GM12865 (cell line): ENCODE data around the gene HAND2.

Source experiments
- DNase-seq: peaks from one replicate; pipeline ENCODE4 v3.0.0; 2010; ENCODE audit warnings: low read depth
- H3K4me3 ChIP-seq: 2 replicates; pipeline ENCODE4 v1.5.1; 2011; ENCODE audit warnings: mild to moderate bottlenecking, low read depth, low read length, control low read depth
- CTCF ChIP-seq: IDR thresholded peaks from 2 replicates; pipeline ENCODE4 v1.5.1; 2011; ENCODE audit warnings: low read length, control low read depth, low read depth, inconsistent platforms; ENCODE audit not compliant: insufficient read depth; ENCODE audit errors: missing control alignments

HAND2 gene

GRCh38 chr4:173531086-173531965, 1.3 kb upstream of the HAND2 start:
- H3K4me3 ChIP-seq = no peak overlapping the region
- TF ChIP-seq CTCF = no peak
- no peak for DNase-seq

DNA sequence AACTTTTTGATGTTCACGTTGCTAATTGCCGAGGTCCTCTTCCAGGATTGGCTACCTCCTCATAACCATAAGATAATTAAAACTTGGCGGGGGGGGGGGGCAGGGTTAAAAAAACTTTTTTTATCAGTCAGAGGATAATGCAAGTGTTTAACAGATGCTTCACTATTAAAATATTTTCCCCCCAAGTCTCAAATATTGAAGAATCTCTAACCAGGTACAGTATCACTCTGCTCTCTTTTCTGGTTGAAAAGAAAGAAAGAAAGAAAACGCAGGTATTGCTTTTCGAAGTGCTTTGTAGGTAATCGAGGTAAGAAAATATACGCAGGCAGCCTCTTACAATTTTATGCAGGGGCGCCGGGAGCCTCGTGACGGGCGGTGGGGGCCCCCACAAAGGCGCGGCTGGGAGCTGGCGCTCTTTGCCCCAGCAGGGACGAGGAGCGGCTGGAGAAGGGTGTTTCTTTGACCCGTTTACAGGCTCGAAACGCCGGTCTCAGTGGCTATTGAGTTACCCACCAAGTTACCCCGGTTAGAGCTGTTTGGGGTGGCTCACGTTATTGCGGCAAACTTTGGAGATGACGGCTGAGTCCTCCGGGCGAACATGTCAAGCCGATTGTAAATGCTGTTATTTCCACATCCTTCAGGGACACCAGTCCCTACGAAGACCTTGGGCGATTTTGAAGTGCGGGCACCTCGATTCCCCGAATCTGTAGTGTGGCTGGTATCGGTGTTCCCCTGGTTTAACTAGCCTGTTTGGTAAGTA, 477 bp upstream of the HAND2 start:
- no peak for DNase-seq
- H3K4me3 ChIP-seq = no peak overlapping the region
- TF ChIP-seq CTCF = no peak

DNA sequence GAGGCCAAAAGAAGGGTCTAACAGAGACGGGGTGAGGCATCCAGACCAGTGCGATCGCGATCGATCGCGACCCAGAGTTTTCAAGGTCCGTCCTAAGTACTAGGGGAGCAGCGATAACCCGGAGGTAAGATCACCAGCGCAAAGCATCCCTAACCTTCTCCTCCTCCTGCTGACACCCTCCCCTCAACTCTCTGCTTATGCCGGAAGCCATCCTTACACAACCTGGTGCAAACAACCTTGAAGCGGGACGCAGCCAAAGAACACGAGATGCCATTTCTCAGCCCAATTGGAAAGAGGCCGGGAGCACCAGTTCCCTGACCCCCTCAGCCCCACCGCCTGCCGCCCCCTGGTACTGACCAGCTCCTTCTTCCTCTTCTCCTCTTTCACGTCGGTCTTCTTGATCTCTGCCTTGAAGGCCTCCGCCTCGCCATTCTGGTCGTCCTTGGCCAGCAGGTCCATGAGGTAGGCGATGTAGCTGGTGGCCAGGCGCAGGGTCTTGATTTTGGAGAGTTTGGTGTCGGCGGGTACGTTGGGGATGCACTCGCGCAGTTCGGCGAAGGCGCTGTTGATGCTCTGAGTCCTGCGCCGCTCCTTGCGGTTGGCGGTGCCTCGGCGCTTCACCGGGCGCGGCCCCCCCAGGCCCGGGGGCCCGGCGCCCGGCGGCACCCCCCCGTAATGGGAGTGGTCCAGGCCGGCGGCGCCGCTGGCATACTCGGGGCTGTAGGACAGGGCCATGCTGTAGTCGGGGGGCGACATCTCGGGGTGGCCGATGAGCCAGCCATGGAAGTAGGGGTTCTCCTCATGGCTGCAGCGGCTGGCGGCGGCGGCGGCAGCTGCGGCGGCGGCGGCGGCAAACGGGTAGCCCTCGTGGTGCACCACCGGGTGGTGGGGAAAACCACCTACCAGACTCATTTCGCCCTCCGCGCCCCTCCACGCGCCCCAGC, 1.4 kb downstream of the HAND2 start:
- DNase-seq = no peak
- H3K4me3 ChIP-seq = no peak overlapping the region
- no peak for TF ChIP-seq CTCF

DNA sequence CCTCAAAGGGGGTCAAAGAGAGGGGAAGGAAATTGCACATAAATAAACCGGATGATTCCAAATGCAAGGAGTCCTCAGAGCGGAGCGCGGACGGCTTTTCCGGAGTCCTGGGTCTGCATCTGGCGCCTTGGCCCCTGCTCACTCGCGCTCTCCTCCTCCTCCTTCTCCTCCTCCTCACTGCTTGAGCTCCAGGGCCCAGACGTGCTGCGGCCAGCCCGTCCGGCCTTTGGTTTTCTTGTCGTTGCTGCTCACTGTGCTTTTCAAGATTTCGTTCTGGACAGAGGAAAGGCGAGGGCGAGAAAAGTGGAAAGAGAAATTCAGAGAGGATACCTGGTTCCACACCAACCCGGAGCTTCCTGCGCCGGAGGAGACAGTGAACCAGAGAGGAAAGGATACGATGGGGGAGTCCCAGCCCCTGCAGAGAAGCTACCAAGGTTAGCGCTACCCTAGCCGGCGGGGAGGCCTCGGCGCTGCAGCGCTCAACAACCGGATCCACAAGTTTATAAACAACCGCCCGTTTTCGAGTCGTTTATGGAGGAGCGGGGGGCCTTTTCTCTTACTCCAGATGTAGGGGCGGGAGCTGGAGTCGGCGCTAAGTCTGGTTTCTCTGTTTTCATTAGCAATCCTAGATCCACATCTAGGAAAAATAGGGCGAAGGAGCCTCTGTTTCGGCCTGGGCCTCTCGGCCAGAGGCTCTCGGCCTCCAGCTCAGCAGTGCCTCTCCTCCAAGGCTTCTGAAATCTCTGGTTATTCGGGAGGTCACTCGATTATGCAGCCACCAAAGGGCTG, 2.7 kb downstream of the HAND2 start:
- no peak overlapping the region for H3K4me3 ChIP-seq
- DNase-seq = no peak
- no peak for TF ChIP-seq CTCF

DNA sequence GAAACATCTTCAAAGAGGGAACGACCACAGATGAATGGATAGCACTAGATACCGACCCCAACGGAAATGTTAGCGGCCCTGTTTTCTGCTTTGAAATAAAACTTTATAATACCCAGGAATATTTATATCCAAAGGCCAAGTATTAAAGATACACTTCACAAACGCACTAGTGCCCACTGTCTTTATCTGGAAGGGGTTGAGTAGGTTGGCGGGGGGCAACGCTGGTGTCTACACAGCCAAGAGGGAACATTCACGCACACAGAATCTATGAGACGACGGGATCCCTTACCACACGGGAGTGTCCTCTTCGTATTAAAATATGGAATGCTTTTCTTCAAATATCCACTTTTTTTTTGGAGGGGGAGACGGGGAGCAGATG, 3.3 kb downstream of the HAND2 start:
- no peak for DNase-seq
- no peak overlapping the region for H3K4me3 ChIP-seq

More for the DNA sequence above, 3.3 kb downstream of the HAND2 start:
- no peak for TF ChIP-seq CTCF
